ENCODE results near the gene REX1BD. TPM values are rescaled to one million over a fixed set of nuclear protein-coding genes. Genes with fewer than 3 reads are reported as not detected.

Gene REX1BD
- total RNA-seq, 2 experiments from 2014 or later = 91.5 to 98.7 TPM

DNA sequence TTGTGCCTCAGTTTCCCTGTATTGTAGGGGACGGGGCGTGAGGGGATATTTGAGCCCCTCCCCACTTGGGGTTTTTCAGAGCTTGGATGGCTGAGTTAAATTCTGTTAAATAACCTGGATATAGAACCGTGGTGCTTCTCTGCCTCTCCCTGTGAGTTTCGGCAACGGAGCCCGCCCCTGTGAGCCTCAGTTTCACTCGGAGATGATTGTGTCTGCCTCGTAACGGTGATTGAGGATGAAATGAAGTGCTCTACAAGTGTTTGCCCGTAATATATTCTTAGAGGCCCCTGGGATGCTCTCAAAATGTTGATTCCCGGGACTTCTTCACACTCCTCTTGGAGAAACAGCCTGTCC, 30.4 kb upstream of the REX1BD start:
- Mint-ChIP-seq H3K27ac (peak overlapping the region; percentile 91), H3K9me3 (ENCODE audit: insufficient read depth) (no peaks in the 10 kb centered on the region), H3K4me3 (peak overlapping the region; percentile 94), H3K36me3 (ENCODE audit: low read depth) (peaks cover 17% of the 10 kb centered on the region), H3K4me1 (ENCODE audit: low read depth) (peaks cover 26% of the 10 kb centered on the region), H3K27me3 (ENCODE audit: low read depth) (no peaks in the 10 kb centered on the region)
- ATAC-seq = no peak
- ChIA-PET POLR2A (interaction anchor here (0.9 to 4.0 kb wide), 11 partner anchors 9 to 236 kb away, joined by 3 to 44 read pairs (median 7); partner anchors contain the start of genes ELL, FKBP8, REX1BD and UBA52), CTCF (interaction anchor here (1.1 to 4.6 kb wide), 9 partner anchors 13 to 107 kb away, joined by 3 to 37 read pairs (median 6); partner anchors contain the start of genes ELL, FKBP8, REX1BD and UBA52)
- DNase-seq = no peak

DNA sequence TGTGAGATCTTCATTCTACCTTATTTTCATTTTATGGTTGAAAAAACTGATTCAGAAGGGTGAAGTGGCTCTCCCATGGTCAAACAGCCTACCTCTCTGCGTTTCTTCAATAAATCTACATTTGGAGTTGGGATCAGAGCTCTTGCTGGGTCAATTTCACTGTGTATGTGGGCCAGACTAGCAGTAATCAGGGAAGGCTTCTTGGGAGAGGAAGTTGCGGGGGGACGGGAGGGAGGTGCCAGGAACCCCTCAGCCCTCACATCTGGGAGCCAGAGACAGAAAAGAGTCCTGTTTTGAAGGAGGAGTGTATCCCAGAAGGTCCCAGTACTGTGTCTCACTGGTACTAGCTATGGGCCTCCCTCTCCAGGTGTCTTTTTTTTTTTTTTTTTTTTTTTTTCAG, 30.0 kb upstream of the REX1BD start:
- DNase-seq (no peak), ATAC-seq (no peak)
- Mint-ChIP-seq H3K4me3 (peak overlapping the region; percentile 94), H3K27me3 (ENCODE audit: low read depth) (no peaks in the 10 kb centered on the region), H3K4me1 (ENCODE audit: low read depth) (peaks cover 26% of the 10 kb centered on the region), H3K36me3 (ENCODE audit: low read depth) (peaks cover 18% of the 10 kb centered on the region), H3K27ac (peak overlapping the region; percentile 91), H3K9me3 (ENCODE audit: insufficient read depth) (no peaks in the 10 kb centered on the region)
- ChIA-PET CTCF (interaction anchor here (1.1 to 4.6 kb wide), 7 partner anchors 13 to 38 kb away, joined by 3 to 37 read pairs (median 14); partner anchors contain the start of genes ELL, FKBP8, REX1BD and UBA52), POLR2A (interaction anchor here (0.9 to 4.0 kb wide), 9 partner anchors 9 to 52 kb away, joined by 3 to 44 read pairs (median 8); partner anchors contain the start of genes ELL, FKBP8, REX1BD and UBA52)

- H3K9me3 Mint-ChIP-seq (ENCODE audit: insufficient read depth) = no peaks in the 10 kb centered on the region
- no peak for DNase-seq
- ChIA-PET POLR2A (interaction anchor here (0.9 to 2.9 kb wide), 2 partner anchors 12 to 15 kb away, joined by 3 to 44 read pairs; partner anchors contain the start of gene UBA52), CTCF (interaction anchor here (0.7 to 4.6 kb wide), 4 partner anchors 15 to 296 kb away, joined by 3 to 37 read pairs (median 30); partner anchors contain the start of genes ELL, FKBP8 and REX1BD)
- peaks cover 25% of the 10 kb centered on the region for H3K36me3 Mint-ChIP-seq (ENCODE audit: low read depth)
- peak overlapping the region; percentile 94 for H3K4me3 Mint-ChIP-seq
- H3K27ac Mint-ChIP-seq = peak overlapping the region; percentile 75
- H3K27me3 Mint-ChIP-seq (ENCODE audit: low read depth) = no peaks in the 10 kb centered on the region
- ATAC-seq = no peak
- H3K4me1 Mint-ChIP-seq (ENCODE audit: low read depth) = peaks cover 26% of the 10 kb centered on the region
These were observed 28.9 kb upstream of the REX1BD start for GRCh38 chr19:18559685-18560084.

GRCh38 chr19:18562086-18562485, 26.5 kb upstream of the REX1BD start:
- CTCF ChIA-PET = no interaction called here
- POLR2A ChIA-PET = no interaction called here
- no peaks in the 10 kb centered on the region for H3K27me3 Mint-ChIP-seq (ENCODE audit: low read depth)

GRCh38 chr19:18566953-18567352, 21.6 kb upstream of the REX1BD start:
- ATAC-seq (no peak), DNase-seq (no peak)
- Mint-ChIP-seq H3K27me3 (ENCODE audit: low read depth) (no peaks in the 10 kb centered on the region), H3K27ac (no peak overlapping the region), H3K4me3 (no peak overlapping the region), H3K36me3 (ENCODE audit: low read depth) (peaks cover 58% of the 10 kb centered on the region), H3K9me3 (ENCODE audit: insufficient read depth) (no peaks in the 10 kb centered on the region), H3K4me1 (ENCODE audit: low read depth) (peaks cover 6% of the 10 kb centered on the region)
- POLR2A ChIA-PET = interaction anchor here (0.8 kb wide), 1 partner anchor 9 kb away, joined by 3 read pairs; no protein-coding TSS in a partner anchor
- CTCF ChIA-PET = interaction anchor here (0.9 kb wide), 1 partner anchor 23 kb away, joined by 3 read pairs; the partner anchor contains the start of gene FKBP8

More at GRCh38 chr19:18562086-18562485, 26.5 kb upstream of the REX1BD start:
- no peak for DNase-seq
- no peak for ATAC-seq
- H3K27ac Mint-ChIP-seq = no peak overlapping the region
- H3K4me3 Mint-ChIP-seq = no peak overlapping the region
- no peaks in the 10 kb centered on the region for H3K9me3 Mint-ChIP-seq (ENCODE audit: insufficient read depth)
- peaks cover 34% of the 10 kb centered on the region for H3K36me3 Mint-ChIP-seq (ENCODE audit: low read depth)
- H3K4me1 Mint-ChIP-seq (ENCODE audit: low read depth) = peaks cover 24% of the 10 kb centered on the region

DNA sequence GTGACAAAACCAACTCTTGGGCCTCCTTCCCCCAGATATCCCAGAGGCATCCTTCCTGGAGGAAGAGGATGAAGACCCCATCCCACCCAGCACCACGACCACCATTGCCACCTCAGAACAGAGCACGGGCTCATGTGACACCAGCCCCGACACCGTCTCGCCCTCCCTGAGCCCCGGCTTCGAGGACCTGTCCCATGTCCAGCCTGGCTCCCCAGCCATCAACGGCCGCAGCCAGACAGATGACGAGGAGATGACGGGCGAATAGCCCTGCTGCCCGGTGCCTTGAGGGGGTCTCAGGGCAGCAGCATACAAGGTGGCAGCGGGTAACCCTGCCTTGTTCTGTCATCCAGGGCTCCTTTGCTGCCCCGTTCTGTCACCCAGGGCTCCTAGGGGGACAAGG, 20.2 kb upstream of the REX1BD start:
- Mint-ChIP-seq H3K4me3 (no peak overlapping the region), H3K27me3 (ENCODE audit: low read depth) (no peaks in the 10 kb centered on the region), H3K36me3 (ENCODE audit: low read depth) (peaks cover 66% of the 10 kb centered on the region), H3K27ac (no peak overlapping the region), H3K9me3 (ENCODE audit: insufficient read depth) (no peaks in the 10 kb centered on the region), H3K4me1 (ENCODE audit: low read depth) (peaks cover 18% of the 10 kb centered on the region)
- ChIA-PET POLR2A (interaction anchor here (1.3 kb wide), 1 partner anchor 10 kb away, joined by 7 read pairs; no protein-coding TSS in a partner anchor), CTCF (interaction anchor here (1.2 kb wide), 1 partner anchor 47 kb away, joined by 3 read pairs; no protein-coding TSS in a partner anchor)
- ATAC-seq (no peak), DNase-seq (no peak)

GRCh38 chr19:18571564-18572344, 16.8 kb upstream of the REX1BD start, which contains the start of gene UBA52:
UBA52 (plus strand) TSS chr19:18571857; CDS start chr19:18573301, 1,444 bp downstream.
- H3K27ac Mint-ChIP-seq = peak within 1 kb of the TSS; percentile 89
- H3K4me3 Mint-ChIP-seq = peak within 1 kb of the TSS; percentile 80
- POLR2A ChIA-PET = interaction anchor here (0.6 to 3.6 kb wide), 16 partner anchors 9 to 347 kb away, joined by 3 to 82 read pairs (median 5); partner anchors contain the start of genes COPE, DDX49, ELL and FKBP8
- H3K9me3 Mint-ChIP-seq (ENCODE audit: insufficient read depth) = no peaks in the 10 kb centered on the region
- DNase-seq = peak; percentile 99
- peak; percentile 92 for ATAC-seq
- CTCF ChIA-PET = interaction anchor here (1.0 to 4.8 kb wide), 13 partner anchors 9 to 347 kb away, joined by 3 to 56 read pairs (median 7); partner anchors contain the start of genes COPE, DDX49, ELL and FKBP8
- H3K36me3 Mint-ChIP-seq (ENCODE audit: low read depth) = peaks cover 75% of the 10 kb centered on the region
- no peaks in the 10 kb centered on the region for H3K27me3 Mint-ChIP-seq (ENCODE audit: low read depth)
- H3K4me1 Mint-ChIP-seq (ENCODE audit: low read depth) = peaks cover 31% of the 10 kb centered on the region

DNA sequence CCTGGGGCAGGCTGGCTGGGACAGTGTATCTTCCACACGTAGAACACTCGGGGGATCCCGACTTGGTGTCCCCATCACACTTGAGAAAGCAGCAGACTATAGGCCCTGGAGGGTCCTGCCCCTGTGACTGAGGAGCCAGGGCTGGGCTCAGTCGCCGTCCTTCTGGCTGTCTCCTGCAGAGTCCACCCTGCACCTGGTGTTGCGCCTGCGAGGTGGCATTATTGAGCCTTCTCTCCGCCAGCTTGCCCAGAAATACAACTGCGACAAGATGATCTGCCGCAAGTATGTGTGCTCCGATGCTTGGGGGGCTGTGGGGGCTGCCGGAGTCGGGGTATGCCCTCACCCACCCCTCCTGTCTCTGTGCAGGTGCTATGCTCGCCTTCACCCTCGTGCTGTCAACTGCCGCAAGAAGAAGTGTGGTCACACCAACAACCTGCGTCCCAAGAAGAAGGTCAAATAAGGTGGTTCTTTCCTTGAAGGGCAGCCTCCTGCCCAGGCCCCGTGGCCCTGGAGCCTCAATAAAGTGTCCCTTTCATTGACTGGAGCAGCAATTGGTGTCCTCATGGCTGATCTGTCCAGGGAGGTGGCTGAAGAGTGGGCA, 13.8 kb upstream of the REX1BD start:
- Mint-ChIP-seq H3K4me3 (no peak overlapping the region), H3K9me3 (ENCODE audit: insufficient read depth) (no peaks in the 10 kb centered on the region), H3K4me1 (ENCODE audit: low read depth) (peaks cover 34% of the 10 kb centered on the region), H3K36me3 (ENCODE audit: low read depth) (peaks cover 63% of the 10 kb centered on the region), H3K27me3 (ENCODE audit: low read depth) (no peaks in the 10 kb centered on the region), H3K27ac (no peak overlapping the region)
- ChIA-PET POLR2A (no interaction called here), CTCF (interaction anchor here (4.8 kb wide), 1 partner anchor 12 kb away, joined by 56 read pairs; the partner anchor contains the start of gene REX1BD)
- no peak for DNase-seq
- ATAC-seq = no peak

DNA sequence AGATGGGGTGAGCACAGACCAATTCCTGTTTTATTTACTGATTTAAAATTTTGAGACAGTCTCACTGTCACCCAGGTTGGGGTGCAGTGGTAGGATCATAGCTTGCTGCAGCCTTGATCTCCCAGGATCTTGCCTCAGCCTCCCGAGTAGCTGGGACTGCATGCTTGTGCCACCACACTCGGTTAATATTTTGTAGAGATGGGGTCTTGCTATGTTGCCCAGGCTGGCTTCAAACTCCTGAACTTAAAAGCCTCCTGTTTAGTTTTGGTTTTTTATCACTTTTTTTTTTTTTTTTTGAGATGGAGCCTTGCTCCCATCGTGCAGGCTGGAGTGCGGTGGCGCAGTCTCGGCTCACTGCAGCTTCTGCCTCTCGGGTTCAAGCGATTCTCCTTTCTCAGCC, 12.2 kb upstream of the REX1BD start:
- no peaks in the 10 kb centered on the region for H3K27me3 Mint-ChIP-seq (ENCODE audit: low read depth)
- H3K9me3 Mint-ChIP-seq (ENCODE audit: insufficient read depth) = no peaks in the 10 kb centered on the region
- no peak overlapping the region for H3K27ac Mint-ChIP-seq
- ATAC-seq (no peak), DNase-seq (no peak)
- ChIA-PET CTCF (interaction anchor here (5.1 kb wide), 1 partner anchor 12 kb away, joined by 23 read pairs; the partner anchor contains the start of gene REX1BD), POLR2A (no interaction called here)
- H3K4me3 Mint-ChIP-seq = no peak overlapping the region
- peaks cover 29% of the 10 kb centered on the region for H3K4me1 Mint-ChIP-seq (ENCODE audit: low read depth)
- H3K36me3 Mint-ChIP-seq (ENCODE audit: low read depth) = peaks cover 57% of the 10 kb centered on the region

GRCh38 chr19:18577365-18577914, 11.2 kb upstream of the REX1BD start:
- ChIA-PET CTCF (interaction anchor here (5.1 kb wide), 1 partner anchor 11 kb away, joined by 23 read pairs; the partner anchor contains the start of gene REX1BD), POLR2A (no interaction called here)
- Mint-ChIP-seq H3K4me1 (ENCODE audit: low read depth) (peaks cover 25% of the 10 kb centered on the region), H3K27ac (no peak overlapping the region), H3K4me3 (no peak overlapping the region), H3K36me3 (ENCODE audit: low read depth) (peaks cover 49% of the 10 kb centered on the region), H3K9me3 (ENCODE audit: insufficient read depth) (no peaks in the 10 kb centered on the region), H3K27me3 (ENCODE audit: low read depth) (no peaks in the 10 kb centered on the region)
- ATAC-seq (no peak), DNase-seq (no peak)

GRCh38 chr19:18580311-18580710, 8.3 kb upstream of the REX1BD start:
- Mint-ChIP-seq H3K4me1 (ENCODE audit: low read depth) (peaks cover 7% of the 10 kb centered on the region), H3K36me3 (ENCODE audit: low read depth) (peaks cover 22% of the 10 kb centered on the region), H3K9me3 (ENCODE audit: insufficient read depth) (no peaks in the 10 kb centered on the region), H3K27me3 (ENCODE audit: low read depth) (no peaks in the 10 kb centered on the region), H3K27ac (no peak overlapping the region), H3K4me3 (no peak overlapping the region)
- DNase-seq (no peak), ATAC-seq (no peak)
- ChIA-PET CTCF (interaction anchor here (1.0 to 5.1 kb wide), 3 partner anchors 8 to 60 kb away, joined by 3 to 23 read pairs (median 5); partner anchors contain the start of genes REX1BD and UBA52), POLR2A (interaction anchor here (1.3 to 1.9 kb wide), 3 partner anchors 8 to 9 kb away, joined by 3 to 17 read pairs (median 5); partner anchors contain the start of genes REX1BD and UBA52)
